ENCODE results near the gene NEURL1. TPM values are rescaled to one million over a fixed set of nuclear protein-coding genes. Genes with fewer than 3 reads are reported as not detected.
A peak's percentile ranks its signal among the peaks of the same experiment; 100 is the strongest.

The NEURL1 gene
- polyA plus RNA-seq, 2 donors, result 0.10 to 0.11 TPM

- Histone ChIP-seq H3K27ac (ENCODE audit: low read depth in 2 of 2, low read length in 1 of 2) (peak overlapping the region in 1 of 2 donors; percentile 47), H3K4me1 (ENCODE audit: control insufficient read depth in 2 of 2, insufficient read depth in 2 of 2, low read length in 1 of 2) (peaks cover 0 to 5% of the 10 kb centered on the region in 2 donors), H3K36me3 (ENCODE audit: control insufficient read depth in 2 of 2, insufficient read depth in 2 of 2, low read length in 1 of 2) (no peaks in the 10 kb centered on the region), H3K9me3 (ENCODE audit: control insufficient read depth in 2 of 2, insufficient read depth in 1 of 2, low read depth in 1 of 2, low read length in 1 of 2) (peaks cover 0 to 2% of the 10 kb centered on the region in 2 donors), H3K4me3 (ENCODE audit: low read depth in 1 of 2, low read length in 2 of 2) (peak overlapping the region; percentile 52 to 56), H3K27me3 (ENCODE audit: control insufficient read depth in 1 of 2, insufficient read depth in 2 of 2, low read length in 2 of 2) (no peaks in the 10 kb centered on the region)
- 12 to 16% methylated on average over 86 to 111 of the region's 111 CpGs for WGBS, 2 donors
Observed at GRCh38 chr10:103584216-103585010, 90.9 kb downstream of the NEURL1 start.

GRCh38 chr10:103585011-103585405 lies 91.5 kb downstream of the NEURL1 start:
- WGBS, 2 donors, result 73 to 79% methylated on average over 32 of the region's 32 CpGs
- Histone ChIP-seq H3K4me3 (ENCODE audit: low read depth in 1 of 2, low read length in 2 of 2) (peak overlapping the region in 1 of 2 donors; percentile 56), H3K36me3 (ENCODE audit: control insufficient read depth in 2 of 2, insufficient read depth in 2 of 2, low read length in 1 of 2) (no peaks in the 10 kb centered on the region), H3K4me1 (ENCODE audit: control insufficient read depth in 2 of 2, insufficient read depth in 2 of 2, low read length in 1 of 2) (peaks cover 0 to 5% of the 10 kb centered on the region in 2 donors), H3K27me3 (ENCODE audit: control insufficient read depth in 1 of 2, insufficient read depth in 2 of 2, low read length in 2 of 2) (no peaks in the 10 kb centered on the region), H3K27ac (ENCODE audit: low read depth in 2 of 2, low read length in 1 of 2) (no peak overlapping the region), H3K9me3 (ENCODE audit: control insufficient read depth in 2 of 2, insufficient read depth in 1 of 2, low read depth in 1 of 2, low read length in 1 of 2) (peaks cover 0 to 2% of the 10 kb centered on the region in 2 donors)

- peaks cover 0 to 2% of the 10 kb centered on the region in 2 donors for H3K9me3 ChIP-seq (ENCODE audit: control insufficient read depth in 2 of 2, insufficient read depth in 1 of 2, low read depth in 1 of 2, low read length in 1 of 2)
- H3K27me3 ChIP-seq (ENCODE audit: control insufficient read depth in 1 of 2, insufficient read depth in 2 of 2, low read length in 2 of 2), result no peaks in the 10 kb centered on the region
- no peak overlapping the region for H3K4me3 ChIP-seq (ENCODE audit: low read depth in 1 of 2, low read length in 2 of 2)
- peaks cover 0 to 5% of the 10 kb centered on the region in 2 donors for H3K4me1 ChIP-seq (ENCODE audit: control insufficient read depth in 2 of 2, insufficient read depth in 2 of 2, low read length in 1 of 2)
- no peak overlapping the region for H3K27ac ChIP-seq (ENCODE audit: low read depth in 2 of 2, low read length in 1 of 2)
- no peaks in the 10 kb centered on the region for H3K36me3 ChIP-seq (ENCODE audit: control insufficient read depth in 2 of 2, insufficient read depth in 2 of 2, low read length in 1 of 2)
Observed at GRCh38 chr10:103587073-103587472, 93.6 kb downstream of the NEURL1 start.

GRCh38 chr10:103589074-103589630 lies 95.6 kb downstream of the NEURL1 start:
- Histone ChIP-seq H3K36me3 (ENCODE audit: control insufficient read depth in 2 of 2, insufficient read depth in 2 of 2, low read length in 1 of 2) (no peaks in the 10 kb centered on the region), H3K27me3 (ENCODE audit: control insufficient read depth in 1 of 2, insufficient read depth in 2 of 2, low read length in 2 of 2) (no peaks in the 10 kb centered on the region), H3K4me3 (ENCODE audit: low read depth in 1 of 2, low read length in 2 of 2) (no peak overlapping the region), H3K9me3 (ENCODE audit: control insufficient read depth in 2 of 2, insufficient read depth in 1 of 2, low read depth in 1 of 2, low read length in 1 of 2) (peaks cover 0 to 2% of the 10 kb centered on the region in 2 donors), H3K4me1 (ENCODE audit: control insufficient read depth in 2 of 2, insufficient read depth in 2 of 2, low read length in 1 of 2) (peaks cover 0 to 5% of the 10 kb centered on the region in 2 donors), H3K27ac (ENCODE audit: low read depth in 2 of 2, low read length in 1 of 2) (no peak overlapping the region)
- 74 to 89% methylated on average over 15 of the region's 15 CpGs for WGBS, 2 donors

- Histone ChIP-seq H3K36me3 (ENCODE audit: control insufficient read depth in 2 of 2, insufficient read depth in 2 of 2, low read length in 1 of 2) (no peaks in the 10 kb centered on the region), H3K9me3 (ENCODE audit: control insufficient read depth in 2 of 2, insufficient read depth in 1 of 2, low read depth in 1 of 2, low read length in 1 of 2) (no peaks in the 10 kb centered on the region), H3K27ac (ENCODE audit: low read depth in 2 of 2, low read length in 1 of 2) (no peak overlapping the region), H3K27me3 (ENCODE audit: control insufficient read depth in 1 of 2, insufficient read depth in 2 of 2, low read length in 2 of 2) (no peaks in the 10 kb centered on the region), H3K4me3 (ENCODE audit: low read depth in 1 of 2, low read length in 2 of 2) (no peak overlapping the region), H3K4me1 (ENCODE audit: control insufficient read depth in 2 of 2, insufficient read depth in 2 of 2, low read length in 1 of 2) (no peaks in the 10 kb centered on the region)
- 92 to 93% methylated on average over 20 of the region's 20 CpGs for WGBS, 2 donors
Observed at GRCh38 chr10:103590060-103590459, 96.6 kb downstream of the NEURL1 start.

GRCh38 chr10:103590744-103591291 lies 97.3 kb downstream of the NEURL1 start:
- WGBS, 2 donors, result 80 to 81% methylated on average over 6 of the region's 6 CpGs
- H3K36me3 ChIP-seq (ENCODE audit: control insufficient read depth in 2 of 2, insufficient read depth in 2 of 2, low read length in 1 of 2), result no peaks in the 10 kb centered on the region
- no peaks in the 10 kb centered on the region for H3K27me3 ChIP-seq (ENCODE audit: control insufficient read depth in 1 of 2, insufficient read depth in 2 of 2, low read length in 2 of 2)
- H3K4me1 ChIP-seq (ENCODE audit: control insufficient read depth in 2 of 2, insufficient read depth in 2 of 2, low read length in 1 of 2), result no peaks in the 10 kb centered on the region
- no peaks in the 10 kb centered on the region for H3K9me3 ChIP-seq (ENCODE audit: control insufficient read depth in 2 of 2, insufficient read depth in 1 of 2, low read depth in 1 of 2, low read length in 1 of 2)
- H3K27ac ChIP-seq (ENCODE audit: low read depth in 2 of 2, low read length in 1 of 2), result no peak overlapping the region
- no peak overlapping the region for H3K4me3 ChIP-seq (ENCODE audit: low read depth in 1 of 2, low read length in 2 of 2)

- WGBS, 2 donors, result 78% methylated on average over 15 of the region's 15 CpGs
- peaks cover 0 to 2% of the 10 kb centered on the region in 2 donors for H3K36me3 ChIP-seq (ENCODE audit: control insufficient read depth in 2 of 2, insufficient read depth in 2 of 2, low read length in 1 of 2)
- H3K4me3 ChIP-seq (ENCODE audit: low read depth in 1 of 2, low read length in 2 of 2), result no peak overlapping the region
Observed at GRCh38 chr10:103592186-103593021, 98.9 kb downstream of the NEURL1 start.

GRCh38 chr10:103593022-103593570 lies 99.6 kb downstream of the NEURL1 start:
- Histone ChIP-seq H3K4me3 (ENCODE audit: low read depth in 1 of 2, low read length in 2 of 2) (no peak overlapping the region), H3K36me3 (ENCODE audit: control insufficient read depth in 2 of 2, insufficient read depth in 2 of 2, low read length in 1 of 2) (peaks cover 0 to 2% of the 10 kb centered on the region in 2 donors), H3K9me3 (ENCODE audit: control insufficient read depth in 2 of 2, insufficient read depth in 1 of 2, low read depth in 1 of 2, low read length in 1 of 2) (no peaks in the 10 kb centered on the region), H3K27ac (ENCODE audit: low read depth in 2 of 2, low read length in 1 of 2) (no peak overlapping the region), H3K27me3 (ENCODE audit: control insufficient read depth in 1 of 2, insufficient read depth in 2 of 2, low read length in 2 of 2) (no peaks in the 10 kb centered on the region), H3K4me1 (ENCODE audit: control insufficient read depth in 2 of 2, insufficient read depth in 2 of 2, low read length in 1 of 2) (no peaks in the 10 kb centered on the region)
- 69 to 83% methylated on average over 3 of the region's 3 CpGs for WGBS, 2 donors

More at GRCh38 chr10:103592186-103593021, 98.9 kb downstream of the NEURL1 start:
- H3K27ac ChIP-seq (ENCODE audit: low read depth in 2 of 2, low read length in 1 of 2), result no peak overlapping the region
- no peaks in the 10 kb centered on the region for H3K9me3 ChIP-seq (ENCODE audit: control insufficient read depth in 2 of 2, insufficient read depth in 1 of 2, low read depth in 1 of 2, low read length in 1 of 2)
- H3K27me3 ChIP-seq (ENCODE audit: control insufficient read depth in 1 of 2, insufficient read depth in 2 of 2, low read length in 2 of 2), result no peaks in the 10 kb centered on the region
- no peaks in the 10 kb centered on the region for H3K4me1 ChIP-seq (ENCODE audit: control insufficient read depth in 2 of 2, insufficient read depth in 2 of 2, low read length in 1 of 2)

Measured in esophagus (tissue), 2 donors.